ENCODE data around the gene RAB11FIP2. TPM values are rescaled to one million over a fixed set of nuclear protein-coding genes. Genes with fewer than 3 reads are reported as not detected.

RAB11FIP2 gene
- total and polyA plus RNA-seq, 2 of the 4 experiments (the other 2 are of a cell fraction): 3.6 to 16.1 TPM

- Histone ChIP-seq H3K9ac (ENCODE audit: low read depth, low read length) (no peak overlapping the region), H3K4ac (ENCODE audit: low read depth, low read length) (no peak overlapping the region), H3K18ac (ENCODE audit: low read depth, low read length) (no peak overlapping the region), H3K36me3 (ENCODE audit: control insufficient read depth, insufficient read depth, low read length) (0 out of 2 replicates have a peak, but pooled peaks cover 3% of the 10 kb centered on the region), H2AK9ac (replicated peaks; ENCODE audit: low read depth, low read length, poor library complexity) (no peak overlapping the region), H2BK5ac (ENCODE audit: low read depth, low read length, poor library complexity, severe bottlenecking) (no peak overlapping the region), H2BK20ac (ENCODE audit: low read depth, low read length) (no peak overlapping the region), H4K91ac (ENCODE audit: insufficient read depth, low read depth, low read length) (no peak overlapping the region), H3K4me1 (ENCODE audit: control insufficient read depth, insufficient read depth, low read length) (no peaks in the 10 kb centered on the region), H4K20me1 (ENCODE audit: insufficient read depth, low read length) (no peaks in the 10 kb centered on the region), H4K8ac (ENCODE audit: low read depth in 2 of 2, low read length in 2 of 2) (no peak overlapping the region), H4K5ac (ENCODE audit: low read depth, low read length) (no peak overlapping the region), H2AFZ (replicated peaks; ENCODE audit: low read length, poor library complexity) (no peak overlapping the region), H3K27me3 (ENCODE audit: control insufficient read depth, insufficient read depth, low read length) (no peaks in the 10 kb centered on the region), H3K27ac (ENCODE audit: insufficient read depth, low read length) (no peak overlapping the region), H2BK120ac (ENCODE audit: low read depth, low read length) (no peak overlapping the region), H3K23ac (ENCODE audit: low read depth, low read length) (no peak overlapping the region), H3K4me3 (ENCODE audit: insufficient read depth, low read depth, low read length) (no peak overlapping the region), H3K9me1 (ENCODE audit: insufficient read depth, low read length) (no peaks in the 10 kb centered on the region), H3K56ac (ENCODE audit: extremely low read depth, insufficient read depth, low read length) (no peak overlapping the region), H2AK5ac (ENCODE audit: low read depth, low read length) (no peak overlapping the region), H3K14ac (replicated peaks; ENCODE audit: low read depth, low read length) (no peak overlapping the region), H3K4me2 (ENCODE audit: low read depth, low read length) (no peak overlapping the region), H2BK15ac (ENCODE audit: low read depth, low read length) (no peak overlapping the region), H3K79me1 (ENCODE audit: low read depth in 1 of 2, low read length in 2 of 2) (no peaks in the 10 kb centered on the region), H3K9me3 (ENCODE audit: control insufficient read depth, insufficient read depth, low read length) (no peaks in the 10 kb centered on the region)
- CTCF ChIA-PET: no interaction called here
- DNase-seq: no peak
- in situ Hi-C loops (cut with MboI; ENCODE audit: low sequenced_read_pairs): no loop called here
- intact Hi-C loops (cut with micrococcal nuclease): no loop called here
- ATAC-seq (ENCODE audit: low read depth): peak; percentile 66; the same call in 1 of the 2 replicates
- no TSS peak for BruUV-seq (replicated peaks)
- dilution Hi-C loops (cut with HindIII; ENCODE audit: low sequenced_read_pairs, unreplicated experiment): no loop called here
- POLR2A ChIA-PET (ENCODE audit: unreplicated experiment): no interaction called here
- WGBS, 2 experiments (ENCODE audit: extremely low coverage in 2 of 2, insufficient read length in 1 of 2): no CpG with 5 or more reads among the region's 1 CpG
- TF ChIP-seq SMC3 (IDR thresholded peaks at IDR 0.05; ENCODE audit: low read depth, low read length): no peak
- TF ChIP-seq ELK1 (IDR thresholded peaks at IDR 0.05; ENCODE audit: borderline replicate concordance, low read depth, low read length): no peak
- no peak for TF ChIP-seq MXI1 (IDR thresholded peaks at IDR 0.05; ENCODE audit: borderline replicate concordance, low read depth, low read length)
- TF ChIP-seq RAD21 (IDR thresholded peaks at IDR 0.05; ENCODE audit: low read length): no peak
Observed at GRCh38 chr10:117997673-117998072, 49.1 kb downstream of the RAB11FIP2 start.
